ENCODE data around the gene DENND1B. TPM values are rescaled to one million over a fixed set of nuclear protein-coding genes. Genes with fewer than 3 reads are reported as not detected.

The DENND1B gene
- total and polyA plus RNA-seq, 2 donors (not counting 1 experiment from before 2014, with no cell fraction given) = 4.3 to 25.4 TPM

DNA sequence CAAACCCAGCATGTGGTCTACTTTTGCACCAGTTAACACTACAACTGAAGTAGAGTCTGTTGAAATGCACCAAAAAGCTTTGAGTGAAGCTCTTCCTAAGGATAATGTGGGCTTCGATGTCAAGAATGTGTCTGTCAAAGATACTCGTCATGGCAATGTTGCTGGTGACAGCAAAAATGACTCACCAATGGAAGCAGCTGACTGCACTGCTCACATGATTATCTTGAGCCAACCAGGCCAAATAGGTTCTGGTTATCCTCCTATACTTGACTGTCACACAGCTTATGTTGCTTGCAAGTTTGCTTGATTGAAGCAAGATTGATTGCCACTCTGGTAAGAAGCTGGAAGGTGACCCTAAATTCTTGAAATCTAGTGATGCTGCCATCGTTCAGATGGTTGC lies 85.2 kb downstream of the DENND1B start:
- Histone ChIP-seq H3K4me1 (ENCODE audit: control insufficient read depth in 2 of 2, insufficient read depth in 2 of 2, low read length in 2 of 2) (peaks cover 0 to 3% of the 10 kb centered on the region in 2 donors), H3K36me3 (replicated peaks in 1 of 2; ENCODE audit: control extremely low read depth in 1 of 2, control insufficient read depth in 1 of 2, extremely low read depth in 1 of 2, insufficient read depth in 2 of 2, low read length in 1 of 2) (no peaks in the 10 kb centered on the region), H3K27me3 (replicated peaks in 1 of 4; ENCODE audit: control extremely low read depth in 1 of 4, control insufficient read depth in 3 of 4, insufficient read depth in 4 of 4, low read length in 3 of 4) (no peaks in the 10 kb centered on the region), H3K27ac (ENCODE audit: low read length in 2 of 2) (no peak overlapping the region), H3K9ac (ENCODE audit: low read length) (no peak overlapping the region), H3K4me3 (ENCODE audit: control extremely low read depth in 1 of 5, extremely low read depth in 1 of 5, insufficient read depth in 1 of 5, low read depth in 2 of 5, low read length in 4 of 5) (no peak overlapping the region), H3K79me2 (ENCODE audit: control insufficient read depth, insufficient read depth, low read length) (peaks cover 28% of the 10 kb centered on the region), H3K9me3 (ENCODE audit: control extremely low read depth in 1 of 3, control insufficient read depth in 2 of 3, insufficient read depth in 1 of 3, low read length in 2 of 3) (peaks cover 0 to 8% (median 2%) of the 10 kb centered on the region in 3 donors), H3K4me2 (replicated peaks; ENCODE audit: low read depth, low read length, poor library complexity, severe bottlenecking) (no peak overlapping the region), H4K20me1 (ENCODE audit: control insufficient read depth, insufficient read depth, low read length, poor library complexity, severe bottlenecking) (no peaks in the 10 kb centered on the region), H2AFZ (ENCODE audit: insufficient read depth, low read depth, low read length, poor library complexity, severe bottlenecking) (no peak overlapping the region)
- H3K9me3 Mint-ChIP-seq (ENCODE audit: insufficient read depth) = peaks cover 4% of the 10 kb centered on the region
- intact Hi-C loops (cut with micrococcal nuclease) = loop anchor here (5.0 kb wide), 2 partner anchors 47 to 177 kb away; no protein-coding TSS in a partner anchor
- DNase-seq (no peak), ATAC-seq (ENCODE audit: low read depth) (no peak)
- H3K27ac Mint-ChIP-seq = no peak overlapping the region
- no peak for TF ChIP-seq EZH2 (IDR thresholded peaks at IDR 0.05; ENCODE audit: borderline replicate concordance, insufficient read depth, low read depth, low read length, poor library complexity, severe bottlenecking)
- TF ChIP-seq, protein P1, sequence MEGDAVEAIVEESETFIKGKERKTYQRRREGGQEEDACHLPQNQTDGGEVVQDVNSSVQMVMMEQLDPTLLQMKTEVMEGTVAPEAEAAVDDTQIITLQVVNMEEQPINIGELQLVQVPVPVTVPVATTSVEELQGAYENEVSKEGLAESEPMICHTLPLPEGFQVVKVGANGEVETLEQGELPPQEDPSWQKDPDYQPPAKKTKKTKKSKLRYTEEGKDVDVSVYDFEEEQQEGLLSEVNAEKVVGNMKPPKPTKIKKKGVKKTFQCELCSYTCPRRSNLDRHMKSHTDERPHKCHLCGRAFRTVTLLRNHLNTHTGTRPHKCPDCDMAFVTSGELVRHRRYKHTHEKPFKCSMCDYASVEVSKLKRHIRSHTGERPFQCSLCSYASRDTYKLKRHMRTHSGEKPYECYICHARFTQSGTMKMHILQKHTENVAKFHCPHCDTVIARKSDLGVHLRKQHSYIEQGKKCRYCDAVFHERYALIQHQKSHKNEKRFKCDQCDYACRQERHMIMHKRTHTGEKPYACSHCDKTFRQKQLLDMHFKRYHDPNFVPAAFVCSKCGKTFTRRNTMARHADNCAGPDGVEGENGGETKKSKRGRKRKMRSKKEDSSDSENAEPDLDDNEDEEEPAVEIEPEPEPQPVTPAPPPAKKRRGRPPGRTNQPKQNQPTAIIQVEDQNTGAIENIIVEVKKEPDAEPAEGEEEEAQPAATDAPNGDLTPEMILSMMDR (IDR thresholded peaks at IDR 0.05) = no peak
- H3K4me3 Mint-ChIP-seq = no peak overlapping the region
- H3K4me1 Mint-ChIP-seq = peaks cover 21% of the 10 kb centered on the region
- WGBS (ENCODE audit: insufficient coverage) = 100% methylated on average over 3 of the region's 3 CpGs
- no peaks in the 10 kb centered on the region for H3K27me3 Mint-ChIP-seq
- CTCF ChIA-PET = interaction anchor here (0.6 to 5.0 kb wide), 3 partner anchors 46 to 179 kb away, joined by 3 to 40 read pairs (median 3); no protein-coding TSS in a partner anchor
- POLR2A ChIA-PET = no interaction called here

DNA sequence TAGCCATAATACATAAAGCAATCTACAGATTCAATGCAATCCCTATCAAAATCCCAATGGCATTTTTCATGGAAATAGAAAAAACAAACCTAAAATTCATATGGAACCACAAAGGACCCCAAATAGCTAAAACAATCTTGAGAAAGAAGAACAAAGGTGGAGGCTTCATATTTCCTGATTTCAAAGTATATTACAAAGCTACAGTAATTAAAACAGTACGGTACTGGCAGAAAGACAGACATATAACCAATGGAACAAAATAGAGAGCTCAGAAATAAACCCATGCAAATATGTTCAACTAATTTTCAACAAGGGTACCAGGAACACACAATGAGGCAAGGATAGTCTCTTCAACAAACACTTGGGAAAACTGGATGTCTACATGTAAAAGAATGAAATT lies 87.0 kb downstream of the DENND1B start:
- Histone ChIP-seq H3K4me2 (replicated peaks; ENCODE audit: low read depth, low read length, poor library complexity, severe bottlenecking) (no peak overlapping the region), H3K27ac (ENCODE audit: low read length in 2 of 2) (no peak overlapping the region), H3K4me1 (ENCODE audit: control insufficient read depth in 2 of 2, insufficient read depth in 2 of 2, low read length in 2 of 2) (peaks cover 0 to 3% of the 10 kb centered on the region in 2 donors), H3K4me3 (ENCODE audit: control extremely low read depth in 1 of 5, extremely low read depth in 1 of 5, insufficient read depth in 1 of 5, low read depth in 2 of 5, low read length in 4 of 5) (no peak overlapping the region), H3K9me3 (ENCODE audit: control extremely low read depth in 1 of 3, control insufficient read depth in 2 of 3, insufficient read depth in 1 of 3, low read length in 2 of 3) (peaks cover 0 to 8% (median 2%) of the 10 kb centered on the region in 3 donors), H4K20me1 (ENCODE audit: control insufficient read depth, insufficient read depth, low read length, poor library complexity, severe bottlenecking) (no peaks in the 10 kb centered on the region), H3K79me2 (ENCODE audit: control insufficient read depth, insufficient read depth, low read length) (peaks cover 28% of the 10 kb centered on the region), H2AFZ (ENCODE audit: insufficient read depth, low read depth, low read length, poor library complexity, severe bottlenecking) (no peak overlapping the region), H3K27me3 (replicated peaks in 1 of 4; ENCODE audit: control extremely low read depth in 1 of 4, control insufficient read depth in 3 of 4, insufficient read depth in 4 of 4, low read length in 3 of 4) (no peaks in the 10 kb centered on the region), H3K9ac (ENCODE audit: low read length) (no peak overlapping the region), H3K36me3 (replicated peaks in 1 of 2; ENCODE audit: control extremely low read depth in 1 of 2, control insufficient read depth in 1 of 2, extremely low read depth in 1 of 2, insufficient read depth in 2 of 2, low read length in 1 of 2) (no peaks in the 10 kb centered on the region)
- Mint-ChIP-seq H3K27ac (no peak overlapping the region), H3K4me1 (peaks cover 14% of the 10 kb centered on the region), H3K4me3 (no peak overlapping the region), H3K27me3 (no peaks in the 10 kb centered on the region), H3K9me3 (ENCODE audit: insufficient read depth) (peaks cover 4% of the 10 kb centered on the region)
- ChIA-PET POLR2A (no interaction called here), CTCF (no interaction called here)
- WGBS (ENCODE audit: insufficient coverage) = no CpG with 5 or more reads among the region's 1 CpG
- DNase-seq (no peak), ATAC-seq (ENCODE audit: low read depth) (no peak)
- intact Hi-C loops (cut with micrococcal nuclease) = no loop called here
- TF ChIP-seq, protein P1 (IDR thresholded peaks at IDR 0.05) = no peak
- no peak for TF ChIP-seq EZH2 (IDR thresholded peaks at IDR 0.05; ENCODE audit: borderline replicate concordance, insufficient read depth, low read depth, low read length, poor library complexity, severe bottlenecking)
